Left hindlimb (tissue), 1 donor: ENCODE results near the gene NXT1.

Experiments
- DNase-seq: peaks from one replicate; pipeline ENCODE4 v3.0.0-alpha.2; 2018

NXT1 gene

DNA sequence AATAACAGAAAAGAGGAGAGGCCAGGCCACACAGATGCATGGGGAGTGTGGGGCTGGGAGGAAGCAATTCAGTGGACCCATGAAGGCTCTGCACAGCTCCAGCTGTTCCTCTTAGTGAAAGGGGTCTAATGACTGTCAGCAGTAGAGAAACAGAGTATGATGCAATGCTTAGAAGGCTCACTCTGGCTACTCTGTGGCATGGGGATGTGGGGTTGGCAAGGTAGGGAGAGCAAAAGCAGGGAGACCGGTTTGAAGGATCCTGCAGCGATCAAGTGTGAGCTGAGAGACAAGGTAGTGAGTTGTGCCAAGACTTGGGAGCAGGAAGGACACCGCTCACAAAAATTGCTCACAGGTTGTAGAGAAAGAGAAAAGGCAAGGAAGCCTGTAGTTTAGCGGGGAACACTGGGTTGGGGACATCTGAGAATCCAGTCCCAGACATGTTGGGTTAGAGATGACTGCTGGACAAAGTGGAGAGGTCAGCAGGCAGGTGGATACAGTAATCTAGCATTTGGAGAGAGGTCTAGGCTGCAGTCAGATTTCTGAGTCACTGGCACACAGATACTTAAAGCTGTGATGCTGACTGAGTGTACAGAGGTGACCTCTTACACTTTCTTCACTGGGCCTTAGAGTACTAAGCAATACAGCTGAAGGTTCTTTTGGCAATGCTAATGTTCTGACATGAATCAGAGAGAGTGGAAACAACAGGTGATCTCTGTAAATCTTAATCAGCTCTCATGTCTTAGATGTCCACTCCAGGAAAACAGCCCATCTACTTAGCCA lies 43.6 kb downstream of the NXT1 start:
- DNase-seq, result no peak

DNA sequence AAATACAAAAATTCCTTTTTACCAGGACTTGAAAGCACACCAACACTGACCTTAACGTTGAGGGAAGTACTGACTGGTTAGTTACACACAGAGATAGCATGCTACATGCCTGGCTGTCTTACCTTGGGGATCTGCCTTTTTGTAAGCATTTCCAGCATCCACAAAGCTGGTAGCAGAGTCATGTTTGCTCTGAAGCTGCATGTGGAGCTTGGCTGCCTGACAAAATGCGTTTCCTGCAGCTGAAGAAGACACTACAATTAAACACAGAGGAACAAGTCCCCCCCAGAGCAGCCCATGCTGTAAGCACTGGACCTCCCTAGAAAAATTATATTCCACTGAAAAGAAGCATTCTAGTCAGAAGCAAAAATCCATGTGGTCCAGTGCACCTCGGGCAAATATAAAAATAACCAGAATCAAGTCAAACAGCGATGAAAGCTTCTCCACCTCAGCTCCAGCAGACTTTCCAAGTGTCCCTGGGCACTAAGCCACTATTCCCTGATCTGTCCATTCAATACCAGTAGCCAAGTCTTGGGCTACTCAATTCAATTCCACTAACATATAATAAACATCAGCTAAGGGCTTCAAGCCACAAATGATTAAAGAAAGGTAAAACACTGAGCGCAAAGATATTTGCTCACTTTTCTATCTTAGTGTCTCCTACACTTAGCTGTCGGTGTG lies 46.5 kb downstream of the NXT1 start:
- no peak for DNase-seq

DNA sequence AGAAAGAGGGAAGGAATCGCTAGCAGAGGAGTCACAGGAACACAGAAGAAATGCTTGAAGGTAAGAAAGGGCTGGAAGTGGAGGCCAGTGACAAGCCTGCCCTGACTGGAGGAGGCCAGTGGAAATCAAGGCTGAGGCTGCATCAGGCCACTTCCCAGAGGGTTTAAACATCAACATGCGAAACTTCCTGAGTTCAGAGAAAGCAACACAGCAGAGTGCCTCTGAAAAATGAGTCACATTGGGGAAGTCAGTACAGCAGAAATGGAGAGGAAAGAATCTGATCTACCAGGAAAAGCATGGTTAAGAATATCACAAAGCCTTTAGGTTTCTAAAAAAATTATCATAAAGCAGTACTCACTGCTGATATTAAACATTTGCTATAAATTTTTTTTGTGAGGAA lies 47.4 kb downstream of the NXT1 start:
- DNase-seq, result no peak

DNA sequence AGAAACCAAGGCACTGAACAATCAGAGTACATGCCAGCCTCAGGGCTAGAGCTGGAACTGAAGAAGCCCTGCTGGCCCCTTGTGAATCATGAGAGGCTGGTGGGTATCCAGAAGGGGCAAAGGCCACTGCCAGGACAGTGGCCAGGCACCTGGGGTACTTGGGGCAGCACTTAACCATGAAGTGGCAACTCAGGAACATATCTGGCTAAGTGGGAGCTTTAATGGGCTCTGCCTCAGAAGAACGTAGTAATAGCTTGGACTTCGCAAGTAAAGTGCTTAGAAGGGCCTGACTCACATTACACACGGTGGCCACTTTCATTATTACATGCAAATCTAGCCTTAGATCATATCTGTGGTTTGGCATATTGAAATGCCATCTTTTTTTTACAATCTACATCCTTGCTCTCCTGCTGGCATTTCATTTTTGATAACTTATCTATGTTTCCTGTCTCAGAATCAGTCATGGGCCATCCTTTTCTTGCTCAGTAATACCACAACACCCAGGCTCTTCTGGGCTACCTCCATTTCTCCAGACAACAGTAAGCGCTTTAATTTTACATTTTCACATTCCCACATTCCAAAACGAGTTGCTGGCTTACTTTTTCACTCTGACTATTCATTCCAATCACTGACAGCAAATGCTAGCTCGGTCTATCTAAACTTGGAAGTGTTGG lies 49.1 kb downstream of the NXT1 start:
- no peak for DNase-seq

DNA sequence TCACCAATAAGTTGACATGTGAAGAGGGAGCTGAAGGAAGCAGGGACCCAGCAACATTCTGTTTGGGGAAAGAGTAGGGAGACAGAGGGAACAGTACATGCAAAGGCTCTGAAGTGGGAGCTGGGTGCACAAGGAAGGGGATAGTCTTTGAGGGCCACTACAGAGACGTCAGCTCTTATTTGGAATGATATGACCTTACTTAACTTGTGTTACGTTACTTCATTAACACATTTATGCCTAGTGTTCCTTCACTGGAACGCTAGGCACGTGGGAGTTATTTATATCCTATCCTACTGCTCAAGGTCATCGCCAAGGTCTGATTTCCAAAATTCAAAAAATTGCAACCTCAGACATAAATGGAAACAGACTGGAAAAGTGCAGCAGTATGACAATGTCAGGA lies 50.5 kb downstream of the NXT1 start:
- no peak for DNase-seq

DNA sequence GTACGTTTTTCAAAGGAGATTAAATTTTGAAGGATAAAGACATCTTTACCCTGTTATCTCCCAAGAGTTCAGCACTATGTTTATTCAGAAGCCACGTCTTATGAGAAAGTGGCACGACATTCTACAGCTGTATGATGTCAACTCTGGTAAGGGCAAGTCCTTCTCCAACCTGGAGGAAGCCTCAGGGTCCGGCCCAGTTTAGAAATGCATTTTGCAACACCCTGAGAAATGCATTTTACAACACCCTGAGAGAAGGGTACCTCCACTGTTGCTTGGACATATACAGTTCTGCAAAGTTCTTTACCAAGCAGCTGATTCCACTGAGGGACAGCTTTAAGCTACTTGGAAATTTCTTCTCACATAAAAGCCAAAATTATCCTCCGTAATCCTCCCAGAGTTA lies 53.2 kb downstream of the NXT1 start:
- no peak for DNase-seq

DNA sequence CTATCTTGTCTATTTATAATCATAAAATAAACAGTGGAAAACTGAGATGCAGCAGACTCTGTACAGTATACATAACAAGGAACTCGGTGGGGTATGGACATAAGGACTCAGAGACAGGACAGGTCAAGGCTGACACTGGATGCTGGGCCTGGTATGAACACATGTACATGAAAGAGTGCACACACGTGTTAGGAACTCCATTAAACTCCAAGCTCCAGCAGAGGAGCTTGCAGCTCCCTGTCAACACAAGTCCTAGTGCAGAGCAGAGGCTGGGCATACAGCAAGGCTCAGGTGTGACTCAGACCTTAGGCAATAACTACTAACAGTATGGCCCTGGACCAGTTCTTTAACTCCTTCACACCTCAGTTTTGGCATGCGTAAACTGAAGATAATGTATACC lies 53.6 kb downstream of the NXT1 start:
- no peak for DNase-seq
